Esophagus muscularis mucosa (tissue), 3 donors: ENCODE measurements around the gene NEFH.

Experiments
- CTCF ChIP-seq, 3 experiments: fragments of 200-600 bp in 2 of 3; fragments of 450-650 bp in 1 of 3; sonication (generic) in 2 of 3; IDR thresholded peaks; one replicate each; pipeline ENCODE4 v1.5.1; 2017 to 2019; ENCODE audit warnings: antibody characterized with exemption in 3 of 3, mild to moderate bottlenecking in 2 of 3, moderate library complexity in 1 of 3
- EP300 ChIP-seq: sonication (generic); formaldehyde crosslinking; IDR thresholded peaks from one replicate; pipeline ENCODE4 v1.6.1; 2017; ENCODE audit warnings: antibody characterized with exemption

- TF ChIP-seq EP300 (no peak), CTCF (IDR thresholded peaks at IDR 0.05) (no peak)
These were observed 4.5 kb upstream of the NEFH start for GRCh38 chr22:29475550-29475949.
